SJSA1 (cell line): Measurements from ENCODE around the gene LIPG. TPM values are rescaled to one million over a fixed set of nuclear protein-coding genes. Genes with fewer than 3 reads are reported as not detected.

Source experiments
- DNase-seq, 2 experiments: peaks; one replicate each; pipeline ENCODE4 v3.0.0-alpha.2; 2015 to 2020; ENCODE audit warnings: low spot score in 2 of 2, low read depth in 1 of 2
- H3K27ac ChIP-seq: fragments of 250-450 bp; sonication (Bioruptor Pico); 2 replicates; pipeline ENCODE4 v1.5.1; 2020; ENCODE audit warnings: mild to moderate bottlenecking, moderate library complexity
- H3K27me3 ChIP-seq: fragments of 250-450 bp; sonication (Bioruptor Pico); replicated peaks from 2 replicates; pipeline ENCODE4 v1.5.1; 2020; ENCODE audit warnings: mild to moderate bottlenecking, moderate library complexity
- H3K36me3 ChIP-seq: fragments of 250-450 bp; sonication (Bioruptor Pico); 2 replicates; pipeline ENCODE4 v1.5.1; 2020; ENCODE audit warnings: mild to moderate bottlenecking
- H3K4me1 ChIP-seq: fragments of 250-450 bp; sonication (Bioruptor Pico); replicated peaks from 2 replicates; pipeline ENCODE4 v1.6.1; 2021; ENCODE audit warnings: mild to moderate bottlenecking
- H3K4me3 ChIP-seq: fragments of 250-450 bp; sonication (Bioruptor Pico); 2 replicates; pipeline ENCODE4 v1.5.1; 2020; ENCODE audit warnings: mild to moderate bottlenecking
- H3K9me3 ChIP-seq: fragments of 250-450 bp; sonication (Bioruptor Pico); replicated peaks from 2 replicates; pipeline ENCODE4 v1.5.1; 2020; ENCODE audit warnings: mild to moderate bottlenecking
- total RNA-seq: library from RNA; depleted of rRNA; stranded (reverse); fragments of >200 nt; shearing (Covaris generic); gene quantifications from 2 replicates; pipeline ENCODE4 v1.2.3, GENCODE V29; 2014

Gene LIPG
- total RNA-seq, 1 experiment from 2014 or later, result 2.2 TPM

- no peak overlapping the region for H3K27ac ChIP-seq
- H3K27me3 ChIP-seq, result no peaks in the 10 kb centered on the region
- no peaks in the 10 kb centered on the region for H3K36me3 ChIP-seq
- no peak overlapping the region for H3K4me3 ChIP-seq
- no peaks in the 10 kb centered on the region for H3K9me3 ChIP-seq
- DNase-seq, result no peak
- H3K4me1 ChIP-seq, result 0 out of 2 replicates have a peak, but pooled peaks cover 5% of the 10 kb centered on the region
Measured at GRCh38 chr18:49631146-49631866, 69.4 kb downstream of the LIPG start.

GRCh38 chr18:49632588-49632987 is 70.7 kb downstream of the LIPG start:
- H3K27ac ChIP-seq, result no peak overlapping the region
- DNase-seq, result no peak
- H3K9me3 ChIP-seq, result no peaks in the 10 kb centered on the region
- H3K4me1 ChIP-seq, result 0 out of 2 replicates have a peak, but pooled peaks cover 5% of the 10 kb centered on the region
- H3K36me3 ChIP-seq, result no peaks in the 10 kb centered on the region
- no peaks in the 10 kb centered on the region for H3K27me3 ChIP-seq
- no peak overlapping the region for H3K4me3 ChIP-seq

- H3K36me3 ChIP-seq, result no peaks in the 10 kb centered on the region
- no peaks in the 10 kb centered on the region for H3K9me3 ChIP-seq
- H3K4me1 ChIP-seq, result no peaks in the 10 kb centered on the region
- H3K4me3 ChIP-seq, result no peak overlapping the region
- DNase-seq, result no peak
- no peak overlapping the region for H3K27ac ChIP-seq
- no peaks in the 10 kb centered on the region for H3K27me3 ChIP-seq
Measured at GRCh38 chr18:49638209-49638785, 76.4 kb downstream of the LIPG start.

- Histone ChIP-seq H3K9me3 (no peaks in the 10 kb centered on the region), H3K27me3 (no peaks in the 10 kb centered on the region), H3K36me3 (no peaks in the 10 kb centered on the region), H3K27ac (no peak overlapping the region), H3K4me1 (no peaks in the 10 kb centered on the region), H3K4me3 (no peak overlapping the region)
- no peak for DNase-seq
Measured at GRCh38 chr18:49638891-49639557, 77.2 kb downstream of the LIPG start.

GRCh38 chr18:49639643-49640391 is 78.0 kb downstream of the LIPG start:
- H3K4me3 ChIP-seq, result no peak overlapping the region
- no peaks in the 10 kb centered on the region for H3K36me3 ChIP-seq
- no peaks in the 10 kb centered on the region for H3K4me1 ChIP-seq
- no peak overlapping the region for H3K27ac ChIP-seq
- no peaks in the 10 kb centered on the region for H3K27me3 ChIP-seq
- DNase-seq, result no peak
- no peaks in the 10 kb centered on the region for H3K9me3 ChIP-seq

GRCh38 chr18:49640741-49641140 is 78.9 kb downstream of the LIPG start:
- H3K4me3 ChIP-seq, result no peak overlapping the region
- no peak for DNase-seq
- H3K4me1 ChIP-seq, result peaks cover 7% of the 10 kb centered on the region
- no peaks in the 10 kb centered on the region for H3K27me3 ChIP-seq
- H3K9me3 ChIP-seq, result no peaks in the 10 kb centered on the region
- H3K27ac ChIP-seq, result no peak overlapping the region
- H3K36me3 ChIP-seq, result no peaks in the 10 kb centered on the region

- H3K27ac ChIP-seq, result no peak overlapping the region
- H3K9me3 ChIP-seq, result no peaks in the 10 kb centered on the region
- no peak overlapping the region for H3K4me3 ChIP-seq
- H3K36me3 ChIP-seq, result no peaks in the 10 kb centered on the region
- H3K4me1 ChIP-seq, result peaks cover 22% of the 10 kb centered on the region
- no peak for DNase-seq
- no peaks in the 10 kb centered on the region for H3K27me3 ChIP-seq
Measured at GRCh38 chr18:49645196-49645595, 83.3 kb downstream of the LIPG start.

- peak overlapping the region; percentile 21 for H3K4me3 ChIP-seq
- no peaks in the 10 kb centered on the region for H3K36me3 ChIP-seq
- no peak overlapping the region for H3K27ac ChIP-seq
- H3K27me3 ChIP-seq, result no peaks in the 10 kb centered on the region
- H3K9me3 ChIP-seq, result no peaks in the 10 kb centered on the region
- DNase-seq, result peak; percentile 69 to 71
- H3K4me1 ChIP-seq, result peaks cover 22% of the 10 kb centered on the region
Measured at GRCh38 chr18:49645841-49646351, 84.0 kb downstream of the LIPG start.

- Histone ChIP-seq H3K36me3 (no peaks in the 10 kb centered on the region), H3K4me3 (no peak overlapping the region), H3K4me1 (peaks cover 22% of the 10 kb centered on the region), H3K9me3 (no peaks in the 10 kb centered on the region), H3K27ac (no peak overlapping the region), H3K27me3 (no peaks in the 10 kb centered on the region)
- no peak for DNase-seq
Measured at GRCh38 chr18:49646873-49647272, 85.0 kb downstream of the LIPG start.

- H3K4me1 ChIP-seq, result peaks cover 22% of the 10 kb centered on the region
- H3K27ac ChIP-seq, result no peak overlapping the region
- no peaks in the 10 kb centered on the region for H3K27me3 ChIP-seq
- no peaks in the 10 kb centered on the region for H3K36me3 ChIP-seq
- H3K9me3 ChIP-seq, result no peaks in the 10 kb centered on the region
- no peak overlapping the region for H3K4me3 ChIP-seq
- DNase-seq, result no peak
Measured at GRCh38 chr18:49647496-49648168, 85.8 kb downstream of the LIPG start.

- Histone ChIP-seq H3K9me3 (no peaks in the 10 kb centered on the region), H3K36me3 (no peaks in the 10 kb centered on the region), H3K4me1 (peaks cover 22% of the 10 kb centered on the region), H3K4me3 (no peak overlapping the region), H3K27ac (no peak overlapping the region), H3K27me3 (no peaks in the 10 kb centered on the region)
- no peak for DNase-seq
Measured at GRCh38 chr18:49648326-49648725, 86.5 kb downstream of the LIPG start.
